Mucosa of stomach (tissue), 1 donor: ENCODE data around the gene BSN.

ENCODE experiments used
- H3K27me3 ChIP-seq: one replicate; pipeline ENCODE4 v1.7.0; 2013; ENCODE audit warnings: mild to moderate bottlenecking, low read length; ENCODE audit not compliant: control insufficient read depth, insufficient read depth
- H3K36me3 ChIP-seq: one replicate; pipeline ENCODE4 v1.7.0; 2013; ENCODE audit warnings: low read length; ENCODE audit not compliant: control insufficient read depth, insufficient read depth
- H3K4me1 ChIP-seq: one replicate; pipeline ENCODE4 v1.7.0; 2013; ENCODE audit warnings: mild to moderate bottlenecking, low read length; ENCODE audit not compliant: control insufficient read depth, insufficient read depth
- H3K4me3 ChIP-seq: one replicate; pipeline ENCODE4 v1.7.0; 2013; ENCODE audit warnings: low read length
- H3K9ac ChIP-seq: one replicate; pipeline ENCODE4 v1.7.0; 2013; ENCODE audit warnings: mild to moderate bottlenecking, low read length, moderate library complexity
- H3K9me3 ChIP-seq: one replicate; pipeline ENCODE4 v1.7.0; 2013; ENCODE audit warnings: mild to moderate bottlenecking, low read length, moderate library complexity; ENCODE audit not compliant: control insufficient read depth
- donor health status: Pancreatic carcinoma.

Gene BSN

GRCh38 chr3:49623071-49623470, 68.8 kb downstream of the BSN start:
- Histone ChIP-seq H3K4me3 (no peak overlapping the region), H3K36me3 (no peaks in the 10 kb centered on the region), H3K9me3 (no peaks in the 10 kb centered on the region), H3K4me1 (no peaks in the 10 kb centered on the region), H3K9ac (no peak overlapping the region), H3K27me3 (no peaks in the 10 kb centered on the region)

- H3K9ac ChIP-seq = no peak overlapping the region
- H3K27me3 ChIP-seq = no peaks in the 10 kb centered on the region
- H3K36me3 ChIP-seq = no peaks in the 10 kb centered on the region
- no peaks in the 10 kb centered on the region for H3K9me3 ChIP-seq
- no peak overlapping the region for H3K4me3 ChIP-seq
- H3K4me1 ChIP-seq = no peaks in the 10 kb centered on the region
Observed at GRCh38 chr3:49625071-49625470, 70.8 kb downstream of the BSN start.

GRCh38 chr3:49626101-49626581, 71.9 kb downstream of the BSN start:
- H3K27me3 ChIP-seq = no peaks in the 10 kb centered on the region
- no peaks in the 10 kb centered on the region for H3K36me3 ChIP-seq
- H3K4me3 ChIP-seq = no peak overlapping the region
- H3K9ac ChIP-seq = no peak overlapping the region
- H3K4me1 ChIP-seq = no peaks in the 10 kb centered on the region
- no peaks in the 10 kb centered on the region for H3K9me3 ChIP-seq

GRCh38 chr3:49626796-49627195, 72.5 kb downstream of the BSN start:
- H3K4me3 ChIP-seq = no peak overlapping the region
- no peak overlapping the region for H3K9ac ChIP-seq
- no peaks in the 10 kb centered on the region for H3K27me3 ChIP-seq
- no peaks in the 10 kb centered on the region for H3K9me3 ChIP-seq
- no peaks in the 10 kb centered on the region for H3K36me3 ChIP-seq
- no peaks in the 10 kb centered on the region for H3K4me1 ChIP-seq

- Histone ChIP-seq H3K9me3 (no peaks in the 10 kb centered on the region), H3K4me3 (no peak overlapping the region), H3K9ac (no peak overlapping the region), H3K4me1 (no peaks in the 10 kb centered on the region), H3K36me3 (no peaks in the 10 kb centered on the region), H3K27me3 (no peaks in the 10 kb centered on the region)
Observed at GRCh38 chr3:49627634-49628033, 73.4 kb downstream of the BSN start.

- no peaks in the 10 kb centered on the region for H3K9me3 ChIP-seq
- no peaks in the 10 kb centered on the region for H3K27me3 ChIP-seq
- no peak overlapping the region for H3K9ac ChIP-seq
Observed at GRCh38 chr3:49628249-49628648, 74.0 kb downstream of the BSN start.

GRCh38 chr3:49629451-49629850, 75.2 kb downstream of the BSN start:
- no peaks in the 10 kb centered on the region for H3K27me3 ChIP-seq
- H3K9ac ChIP-seq = no peak overlapping the region
- H3K4me3 ChIP-seq = no peak overlapping the region
- no peaks in the 10 kb centered on the region for H3K9me3 ChIP-seq
- H3K4me1 ChIP-seq = no peaks in the 10 kb centered on the region
- H3K36me3 ChIP-seq = no peaks in the 10 kb centered on the region

More at GRCh38 chr3:49628249-49628648, 74.0 kb downstream of the BSN start:
- no peaks in the 10 kb centered on the region for H3K36me3 ChIP-seq
- H3K4me3 ChIP-seq = no peak overlapping the region
- no peaks in the 10 kb centered on the region for H3K4me1 ChIP-seq

GRCh38 chr3:49629866-49630265, 75.6 kb downstream of the BSN start:
- no peaks in the 10 kb centered on the region for H3K27me3 ChIP-seq
- H3K4me1 ChIP-seq = no peaks in the 10 kb centered on the region
- H3K36me3 ChIP-seq = no peaks in the 10 kb centered on the region
- H3K9ac ChIP-seq = no peak overlapping the region
- H3K9me3 ChIP-seq = no peaks in the 10 kb centered on the region
- H3K4me3 ChIP-seq = no peak overlapping the region

GRCh38 chr3:49630784-49631183, 76.5 kb downstream of the BSN start:
- no peak overlapping the region for H3K9ac ChIP-seq
- no peak overlapping the region for H3K4me3 ChIP-seq
- no peaks in the 10 kb centered on the region for H3K4me1 ChIP-seq
- H3K27me3 ChIP-seq = no peaks in the 10 kb centered on the region
- H3K9me3 ChIP-seq = no peaks in the 10 kb centered on the region
- H3K36me3 ChIP-seq = no peaks in the 10 kb centered on the region

GRCh38 chr3:49634736-49635135, 80.5 kb downstream of the BSN start:
- Histone ChIP-seq H3K4me3 (no peak overlapping the region), H3K4me1 (no peaks in the 10 kb centered on the region), H3K9me3 (no peaks in the 10 kb centered on the region), H3K36me3 (no peaks in the 10 kb centered on the region), H3K27me3 (no peaks in the 10 kb centered on the region), H3K9ac (no peak overlapping the region)

GRCh38 chr3:49636883-49637609, 82.8 kb downstream of the BSN start:
- no peaks in the 10 kb centered on the region for H3K9me3 ChIP-seq
- H3K36me3 ChIP-seq = no peaks in the 10 kb centered on the region
- no peak overlapping the region for H3K9ac ChIP-seq

GRCh38 chr3:49638445-49638844, 84.2 kb downstream of the BSN start:
- no peak overlapping the region for H3K4me3 ChIP-seq
- no peaks in the 10 kb centered on the region for H3K36me3 ChIP-seq
- H3K4me1 ChIP-seq = no peaks in the 10 kb centered on the region
- no peak overlapping the region for H3K9ac ChIP-seq
- H3K9me3 ChIP-seq = no peaks in the 10 kb centered on the region
- no peaks in the 10 kb centered on the region for H3K27me3 ChIP-seq

More at GRCh38 chr3:49636883-49637609, 82.8 kb downstream of the BSN start:
- Histone ChIP-seq H3K4me3 (no peak overlapping the region), H3K27me3 (no peaks in the 10 kb centered on the region), H3K4me1 (no peaks in the 10 kb centered on the region)

- no peak overlapping the region for H3K9ac ChIP-seq
- no peaks in the 10 kb centered on the region for H3K27me3 ChIP-seq
- no peaks in the 10 kb centered on the region for H3K36me3 ChIP-seq
- H3K4me3 ChIP-seq = no peak overlapping the region
- H3K9me3 ChIP-seq = no peaks in the 10 kb centered on the region
- no peaks in the 10 kb centered on the region for H3K4me1 ChIP-seq
Observed at GRCh38 chr3:49639551-49639950, 85.3 kb downstream of the BSN start.
